Measurements from ENCODE around the gene TUSC2.
"Not testable (repeated sequence)": the region's sequence is repeated elsewhere in the genome, so short reads cannot be mapped to it uniquely, and the experiment has no call there.

The TUSC2 gene

GRCh38 chr3:50316657-50317242 is 11.3 kb downstream of the TUSC2 start:
- DNase-seq, result peak; percentile 73 to 74

- DNase-seq, result no peak
Measured at GRCh38 chr3:50314816-50315215, 13.2 kb downstream of the TUSC2 start.

- DNase-seq, result no peak
Measured at GRCh38 chr3:50314342-50314741, 13.7 kb downstream of the TUSC2 start.

GRCh38 chr3:50312041-50312440 is 16.0 kb downstream of the TUSC2 start:
- not testable (repeated sequence) for DNase-seq

GRCh38 chr3:50304601-50305000 is 23.4 kb downstream of the TUSC2 start:
- no peak for DNase-seq

- no peak for DNase-seq
Measured at GRCh38 chr3:50303013-50303815, 24.8 kb downstream of the TUSC2 start, which contains the start of gene HYAL1. Gene HYAL1, minus strand, starts transcription at chr3:50303574. Its CDS starts 618 bp downstream, at chr3:50302956.

GRCh38 chr3:50302095-50303012 is 25.7 kb downstream of the TUSC2 start:
- no peak for DNase-seq

- no peak for DNase-seq
Measured at GRCh38 chr3:50300681-50301254, 27.3 kb downstream of the TUSC2 start.

DNA sequence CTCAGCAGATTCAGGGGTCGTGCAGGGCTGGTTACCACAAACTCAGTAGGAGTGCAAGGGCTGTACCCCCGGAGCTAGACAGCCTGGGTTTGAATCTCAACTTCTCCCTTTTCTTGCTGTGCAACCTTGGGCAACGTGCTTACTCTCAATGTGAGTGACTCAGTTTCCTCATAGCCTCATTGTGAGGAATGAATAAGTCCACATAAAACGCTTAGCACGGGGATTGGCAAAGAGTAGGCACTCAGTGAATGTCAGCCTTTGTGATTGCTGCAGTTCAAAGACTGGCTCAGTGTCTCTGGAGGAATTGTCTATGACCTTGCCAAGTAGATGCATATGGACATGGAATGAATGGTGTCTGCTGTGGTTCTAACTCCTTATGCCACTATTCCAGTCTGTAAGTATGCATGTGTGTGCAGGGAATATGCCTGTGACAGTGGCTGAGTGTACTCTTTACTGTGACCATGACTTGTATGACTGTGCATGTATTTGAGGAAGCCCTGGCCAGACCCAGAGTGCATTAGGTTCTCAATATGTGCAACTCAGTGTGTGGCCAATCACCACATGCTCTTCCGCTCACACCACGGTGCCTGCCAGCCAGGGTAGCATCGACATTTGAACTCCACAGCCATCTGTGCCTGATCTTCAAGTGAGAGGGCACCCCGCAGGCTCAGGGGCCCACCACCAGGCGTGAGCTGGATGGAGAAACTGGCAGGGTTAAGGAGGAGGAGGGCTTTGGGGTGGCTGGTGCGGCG is 27.9 kb downstream of the TUSC2 start:
- no peak for DNase-seq

GRCh38 chr3:50299638-50299928 is 28.4 kb downstream of the TUSC2 start:
- DNase-seq, result no peak

DNA sequence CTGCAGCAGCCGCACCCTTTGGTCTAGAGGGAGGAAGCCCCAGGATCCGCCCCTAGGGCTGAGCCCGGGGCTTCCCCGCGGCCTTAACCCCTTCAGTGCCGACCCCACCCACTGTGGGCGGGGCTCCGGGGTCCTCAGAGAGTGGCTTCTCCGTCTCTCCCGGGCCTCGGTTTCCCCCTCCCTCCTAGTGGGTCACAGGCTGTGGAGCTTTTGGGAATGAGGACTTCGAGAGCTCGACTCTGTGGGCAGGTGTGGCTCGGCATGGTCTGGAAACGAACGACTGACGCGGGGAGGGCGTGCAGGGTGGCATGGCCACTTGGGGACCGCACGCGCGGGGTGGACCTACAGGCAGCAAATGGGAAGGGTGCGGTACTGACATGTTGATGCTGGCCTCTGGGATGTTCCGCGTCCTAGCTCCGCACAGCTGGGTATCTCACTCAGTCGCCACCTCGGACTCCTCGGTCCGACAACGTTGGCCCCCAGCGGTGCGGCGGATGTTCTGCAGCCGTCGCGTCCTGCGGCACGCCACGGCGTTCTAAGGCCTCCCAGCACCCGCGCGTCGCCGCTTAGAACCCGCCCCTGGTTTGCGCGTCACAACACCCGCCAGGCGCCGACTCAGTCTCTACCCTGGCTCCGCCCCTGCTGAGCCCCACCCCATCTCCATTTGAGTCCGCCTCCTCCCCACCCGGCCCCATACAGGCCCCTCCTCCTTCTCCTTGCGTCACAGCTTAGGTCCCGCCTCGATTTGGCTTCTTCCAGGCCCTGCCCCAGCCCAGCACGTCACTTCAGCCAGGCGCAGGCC is 29.0 kb downstream of the TUSC2 start, which contains the start of the genes HYAL3 and NAA80:
Gene HYAL3 (minus strand): TSS at position 570 of the 802 bp plus-strand sequence. CDS start 3,803 bp downstream, outside the sequence.
Gene NAA80 (minus strand): TSS at position 570 of the 802 bp plus-strand sequence. CDS start 1,942 bp downstream, outside the sequence.
- DNase-seq, result peak; percentile 99

GRCh38 chr3:50297896-50298725 is 29.9 kb downstream of the TUSC2 start:
- DNase-seq, result no peak

DNA sequence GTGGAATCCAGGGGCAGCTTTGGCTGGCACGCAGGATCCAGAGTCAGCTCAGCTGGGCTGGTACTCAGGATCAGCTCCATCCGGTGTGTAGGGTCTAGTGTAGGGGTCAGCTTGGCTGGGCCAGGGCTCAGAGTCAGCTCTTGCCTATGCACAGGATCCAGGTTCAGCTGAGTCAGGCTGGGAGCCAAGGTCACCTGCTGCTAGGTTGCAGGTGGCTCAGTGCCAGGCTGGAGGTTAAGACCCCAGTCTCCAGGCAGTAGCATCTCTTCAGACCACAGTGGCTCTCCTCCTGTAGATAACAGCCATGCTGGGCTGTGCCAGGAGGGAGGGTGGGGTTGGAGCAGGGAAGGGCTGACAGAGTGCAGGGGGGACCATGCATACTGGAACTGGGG is 30.6 kb downstream of the TUSC2 start:
- no peak for DNase-seq

GRCh38 chr3:50296721-50297383 is 31.2 kb downstream of the TUSC2 start:
- no peak for DNase-seq

DNA sequence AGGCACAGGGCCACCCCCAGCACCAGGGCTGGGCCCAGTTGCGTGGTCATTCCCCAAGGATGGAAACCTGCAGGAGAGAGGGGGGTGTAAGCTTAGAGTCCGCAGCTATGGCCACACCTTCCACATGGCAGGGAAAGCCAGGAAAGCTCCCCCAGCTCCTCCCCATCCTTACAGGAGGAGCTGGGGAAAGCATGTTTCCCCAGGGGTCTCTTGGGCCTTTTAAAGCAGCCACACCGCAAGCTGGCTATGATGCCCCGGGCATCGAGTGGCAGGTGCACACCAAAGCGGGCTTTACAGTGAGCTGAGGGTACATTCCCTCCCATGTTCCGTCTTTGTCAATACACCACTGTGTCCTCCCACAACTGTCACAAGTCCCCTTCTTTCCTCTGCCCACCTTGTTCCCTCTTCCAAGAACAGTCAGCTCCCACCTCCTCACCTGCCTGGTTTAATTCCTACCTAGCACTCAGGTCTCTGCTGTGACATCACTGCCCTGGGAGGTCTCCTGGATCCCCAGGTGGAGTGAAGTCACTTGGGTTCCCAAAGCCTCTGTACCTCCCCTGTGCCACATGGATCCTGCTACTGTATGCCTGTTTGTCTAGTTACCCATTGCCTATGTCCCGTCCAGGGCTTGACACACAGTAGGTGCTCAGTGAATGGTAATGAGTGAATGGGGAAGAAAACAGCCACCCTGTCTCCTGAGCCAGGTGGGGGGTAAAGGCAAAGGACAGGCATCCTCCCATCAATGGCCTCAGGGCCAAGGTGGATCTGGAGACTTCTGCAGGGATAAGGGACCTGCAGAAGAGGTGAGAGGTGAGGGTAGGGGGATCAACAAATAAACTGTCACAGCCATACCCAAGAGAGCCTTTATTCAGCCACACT is 32.2 kb downstream of the TUSC2 start:
- DNase-seq, result no peak

DNA sequence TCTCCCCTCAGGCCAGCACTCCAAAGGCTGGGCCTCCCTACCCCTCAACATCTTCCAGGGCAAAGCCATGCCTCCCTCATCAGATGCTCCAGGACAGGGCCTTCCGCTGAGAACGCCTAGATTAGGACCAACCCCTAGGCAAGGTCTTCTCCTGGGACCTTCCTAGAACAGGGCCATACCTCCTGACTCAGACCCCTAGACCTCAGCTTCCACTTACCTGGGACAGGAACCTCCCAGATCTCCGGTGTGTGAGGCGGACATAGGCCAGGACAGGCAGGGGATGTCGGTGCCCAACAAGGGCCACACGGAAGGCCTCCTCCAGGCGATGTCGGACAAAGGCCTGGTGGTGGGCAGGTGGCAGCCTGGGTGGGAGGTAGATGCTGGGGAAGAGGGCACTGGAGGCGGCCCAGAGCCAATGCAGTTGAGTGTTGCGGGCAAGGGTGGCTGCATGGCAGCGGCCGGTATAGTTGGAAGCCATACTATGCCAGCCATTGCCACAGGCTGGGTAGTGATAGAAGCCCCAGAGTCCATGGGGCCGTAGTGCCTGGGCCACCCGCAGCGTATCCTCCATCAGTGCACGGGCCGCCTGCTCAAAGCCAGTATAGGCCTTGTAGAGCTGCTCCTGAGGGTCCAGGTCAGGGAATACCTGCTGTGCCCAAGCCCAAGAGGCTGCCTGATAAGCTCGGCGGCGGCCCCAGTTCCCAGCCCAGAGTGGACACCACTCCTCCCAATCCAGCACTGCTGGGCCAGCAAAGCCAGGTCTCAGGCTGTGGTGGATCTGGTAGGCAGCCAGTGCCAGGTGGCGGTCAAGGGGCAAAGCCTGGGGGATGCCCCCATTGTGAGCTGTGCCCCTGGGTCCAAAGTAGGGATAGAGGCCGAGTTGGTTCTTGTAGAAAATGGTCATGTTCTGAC is 33.3 kb downstream of the TUSC2 start:
- no peak for DNase-seq

DNA sequence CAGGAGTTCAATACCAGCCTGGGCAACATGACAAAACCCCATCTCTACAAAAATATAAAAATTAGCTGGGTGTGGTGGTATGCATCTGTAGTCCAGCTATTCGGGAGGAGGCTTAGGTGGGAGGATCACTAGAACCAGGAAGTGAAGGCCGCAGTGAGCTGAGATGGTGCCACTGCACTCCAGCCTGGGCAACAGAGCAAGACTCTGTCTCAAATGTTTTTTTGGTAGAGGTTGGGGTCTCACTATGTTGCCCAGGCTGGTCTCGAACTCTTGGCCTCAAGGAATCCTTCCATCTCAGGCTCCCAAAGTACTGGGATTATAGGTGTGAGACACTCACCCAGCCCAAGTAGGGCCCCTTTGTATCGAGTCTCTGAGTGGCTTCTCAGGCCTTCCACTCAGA is 33.9 kb downstream of the TUSC2 start:
- no peak for DNase-seq

Data from activated CD4-positive, alpha-beta T cell treated with anti-CD3 and anti-CD28 coated beads, Interleukin-2, amount 50 U/mL, for 4 hours (primary cell).